ENCODE results near the gene PTPRT.

Gene PTPRT

GRCh38 chr20:43022568-43022967 is 167.1 kb downstream of the PTPRT start:
- ChIA-PET CTCF (interaction anchor here (0.6 kb wide), 1 partner anchor 348 kb away, joined by 3 read pairs; no protein-coding TSS in a partner anchor), POLR2A (no interaction called here)
- no peaks in the 10 kb centered on the region for H3K9me3 ChIP-seq (ENCODE audit: control insufficient read depth, insufficient read depth, low read depth, low read length)
- H3K4me1 ChIP-seq (ENCODE audit: control insufficient read depth, insufficient read depth, low read length): no peaks in the 10 kb centered on the region
- TF ChIP-seq ZNF2 (tag by site-specific recombination; IDR thresholded peaks at IDR 0.05) (no peak), EGR2 (tag by site-specific recombination; IDR thresholded peaks at IDR 0.05; ENCODE audit: low read depth) (no peak), ZNF221 (tag by site-specific recombination; IDR thresholded peaks at IDR 0.05; ENCODE audit: borderline replicate concordance) (no peak), ZNF792 (tag by site-specific recombination; IDR thresholded peaks at IDR 0.05) (no peak), ZNF677 (tag by site-specific recombination; IDR thresholded peaks at IDR 0.05) (no peak), KLF16 (tag by site-specific recombination; IDR thresholded peaks at IDR 0.05) (no peak), ZNF639 (tag by site-specific recombination; IDR thresholded peaks at IDR 0.05) (no peak), ZNF558 (tag by site-specific recombination; IDR thresholded peaks at IDR 0.05) (no peak), ZNF48 (tag by site-specific recombination; IDR thresholded peaks at IDR 0.05) (no peak), ZNF544 (tag by site-specific recombination; IDR thresholded peaks at IDR 0.05) (no peak), OVOL3 (tag by site-specific recombination; IDR thresholded peaks at IDR 0.05) (no peak)
- TF ChIP-seq, protein P1, sequence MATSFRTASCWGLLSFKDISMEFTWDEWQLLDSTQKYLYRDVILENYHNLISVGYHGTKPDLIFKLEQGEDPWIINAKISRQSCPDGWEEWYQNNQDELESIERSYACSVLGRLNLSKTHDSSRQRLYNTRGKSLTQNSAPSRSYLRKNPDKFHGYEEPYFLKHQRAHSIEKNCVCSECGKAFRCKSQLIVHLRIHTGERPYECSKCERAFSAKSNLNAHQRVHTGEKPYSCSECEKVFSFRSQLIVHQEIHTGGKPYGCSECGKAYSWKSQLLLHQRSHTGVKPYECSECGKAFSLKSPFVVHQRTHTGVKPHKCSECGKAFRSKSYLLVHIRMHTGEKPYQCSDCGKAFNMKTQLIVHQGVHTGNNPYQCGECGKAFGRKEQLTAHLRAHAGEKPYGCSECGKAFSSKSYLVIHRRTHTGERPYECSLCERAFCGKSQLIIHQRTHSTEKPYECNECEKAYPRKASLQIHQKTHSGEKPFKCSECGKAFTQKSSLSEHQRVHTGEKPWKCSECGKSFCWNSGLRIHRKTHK (tag by site-specific recombination; IDR thresholded peaks at IDR 0.05): no peak
- H3K4me3 ChIP-seq (ENCODE audit: low read depth, low read length): no peak overlapping the region
- no peaks in the 10 kb centered on the region for H3K36me3 ChIP-seq (ENCODE audit: control insufficient read depth in 2 of 2, insufficient read depth in 1 of 2, low read length in 2 of 2)
- H3K27ac ChIP-seq (ENCODE audit: extremely low read depth, low read depth, low read length): no peak overlapping the region

DNA sequence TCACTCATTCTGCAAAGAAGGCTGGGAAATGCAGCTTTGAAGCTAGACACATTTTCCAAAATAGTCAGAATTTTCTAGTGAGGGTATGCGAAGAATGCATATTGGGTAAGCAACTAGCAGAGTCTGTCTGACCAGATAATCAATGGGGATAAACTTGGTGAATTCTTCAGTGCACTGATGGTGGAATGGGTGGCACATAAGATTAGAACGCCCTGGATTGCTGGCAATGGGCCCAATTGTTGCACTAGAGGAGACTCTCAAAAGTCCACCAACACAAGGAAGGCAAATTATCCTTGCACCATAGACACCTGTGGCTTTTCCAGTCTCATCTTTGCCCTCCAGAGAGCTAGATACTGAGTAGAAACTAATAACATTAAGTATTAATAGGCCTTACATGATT is 167.6 kb downstream of the PTPRT start:
- no peaks in the 10 kb centered on the region for H3K36me3 ChIP-seq (ENCODE audit: control insufficient read depth in 2 of 2, insufficient read depth in 1 of 2, low read length in 2 of 2)
- no peak overlapping the region for H3K4me3 ChIP-seq (ENCODE audit: low read depth, low read length)
- no peaks in the 10 kb centered on the region for H3K4me1 ChIP-seq (ENCODE audit: control insufficient read depth, insufficient read depth, low read length)
- no peaks in the 10 kb centered on the region for H3K9me3 ChIP-seq (ENCODE audit: control insufficient read depth, insufficient read depth, low read depth, low read length)
- CTCF ChIA-PET: no interaction called here
- no peak overlapping the region for H3K27ac ChIP-seq (ENCODE audit: extremely low read depth, low read depth, low read length)
- POLR2A ChIA-PET: no interaction called here
- TF ChIP-seq SP7 (tag by site-specific recombination; IDR thresholded peaks at IDR 0.05) (no peak), ZNF416 (tag by site-specific recombination; IDR thresholded peaks at IDR 0.05) (no peak), PATZ1 (tag by site-specific recombination; IDR thresholded peaks at IDR 0.05) (no peak), ZNF202 (tag by site-specific recombination; IDR thresholded peaks at IDR 0.05; ENCODE audit: borderline replicate concordance) (no peak), ZNF10 (tag by site-specific recombination; IDR thresholded peaks at IDR 0.05) (no peak), TCF7L2 (IDR thresholded peaks at IDR 0.05; ENCODE audit: borderline replicate concordance, low read depth, low read length) (no peak), PRDM1 (tag by site-specific recombination; IDR thresholded peaks at IDR 0.05) (no peak), KLF1 (tag by site-specific recombination; IDR thresholded peaks at IDR 0.05) (no peak), SP3 (tag by site-specific recombination; IDR thresholded peaks at IDR 0.05) (no peak), GLIS1 (tag by site-specific recombination; IDR thresholded peaks at IDR 0.05) (no peak), ZNF560 (tag by site-specific recombination; IDR thresholded peaks at IDR 0.05; ENCODE audit: borderline replicate concordance) (no peak), AEBP2 (tag by site-specific recombination; IDR thresholded peaks at IDR 0.05; ENCODE audit: borderline replicate concordance) (no peak), BCL11A (tag by site-specific recombination; IDR thresholded peaks at IDR 0.05; ENCODE audit: low read depth) (no peak)
- TF ChIP-seq, protein P2, sequence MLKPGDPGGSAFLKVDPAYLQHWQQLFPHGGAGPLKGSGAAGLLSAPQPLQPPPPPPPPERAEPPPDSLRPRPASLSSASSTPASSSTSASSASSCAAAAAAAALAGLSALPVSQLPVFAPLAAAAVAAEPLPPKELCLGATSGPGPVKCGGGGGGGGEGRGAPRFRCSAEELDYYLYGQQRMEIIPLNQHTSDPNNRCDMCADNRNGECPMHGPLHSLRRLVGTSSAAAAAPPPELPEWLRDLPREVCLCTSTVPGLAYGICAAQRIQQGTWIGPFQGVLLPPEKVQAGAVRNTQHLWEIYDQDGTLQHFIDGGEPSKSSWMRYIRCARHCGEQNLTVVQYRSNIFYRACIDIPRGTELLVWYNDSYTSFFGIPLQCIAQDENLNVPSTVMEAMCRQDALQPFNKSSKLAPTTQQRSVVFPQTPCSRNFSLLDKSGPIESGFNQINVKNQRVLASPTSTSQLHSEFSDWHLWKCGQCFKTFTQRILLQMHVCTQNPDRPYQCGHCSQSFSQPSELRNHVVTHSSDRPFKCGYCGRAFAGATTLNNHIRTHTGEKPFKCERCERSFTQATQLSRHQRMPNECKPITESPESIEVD (tag by site-specific recombination; IDR thresholded peaks at IDR 0.05): no peak
